ENCODE results near the gene ATP4A.
A peak's percentile ranks its signal among the peaks of the same experiment; 100 is the strongest.

Gene ATP4A

DNA sequence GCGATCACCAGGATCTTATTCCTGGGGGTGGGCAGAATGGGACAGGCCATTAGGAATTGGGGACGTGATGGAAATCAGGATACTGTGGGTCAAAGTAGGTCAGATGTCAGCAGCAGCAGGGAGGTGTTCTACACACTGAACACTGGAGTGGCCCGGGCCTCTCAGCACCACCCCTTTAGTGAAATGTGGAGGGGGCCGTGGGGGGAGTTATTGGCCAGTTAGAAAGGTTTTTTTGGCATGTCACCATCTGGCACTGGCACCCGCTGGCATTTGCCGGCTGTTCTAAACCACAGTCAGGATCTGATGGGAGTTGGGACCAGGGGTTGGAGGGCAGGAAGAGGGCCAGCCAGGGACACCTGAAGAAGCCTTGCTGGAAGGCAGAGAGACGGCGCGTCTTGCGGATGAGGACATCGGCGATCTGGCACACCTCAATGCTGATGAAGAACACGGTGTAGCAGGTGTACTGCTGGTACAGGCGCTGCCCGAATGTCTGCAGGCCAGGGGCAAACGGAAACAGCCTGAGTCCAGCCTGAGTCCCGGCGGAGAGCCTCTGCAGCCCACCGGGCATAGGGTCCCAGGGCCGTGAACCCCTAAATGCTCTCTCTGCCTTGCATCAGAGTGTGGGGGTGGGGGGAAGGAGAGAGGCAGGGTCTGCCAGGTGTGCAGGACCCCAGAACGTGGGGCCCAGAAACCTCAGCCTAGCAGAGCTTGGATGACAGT is 12.2 kb downstream of the ATP4A start:
- Histone ChIP-seq H3K4me1 (ENCODE audit: control insufficient read depth, insufficient read depth, low read length, poor library complexity, severe bottlenecking) (peaks cover 6% of the 10 kb centered on the region), H3K27ac (ENCODE audit: insufficient read depth, low read length, poor library complexity, severe bottlenecking) (no peak overlapping the region), H3K36me3 (ENCODE audit: control insufficient read depth, insufficient read depth, low read length) (no peaks in the 10 kb centered on the region), H3K9me3 (ENCODE audit: control insufficient read depth, low read length) (no peaks in the 10 kb centered on the region), H3K27me3 (replicated peaks; ENCODE audit: control insufficient read depth, insufficient read depth, low read length, poor library complexity, severe bottlenecking) (no peaks in the 10 kb centered on the region), H3K4me3 (ENCODE audit: insufficient read depth, low read depth, low read length, poor library complexity, severe bottlenecking) (no peak overlapping the region)
- DNase-seq = no peak

GRCh38 chr19:35549879-35550523 is 13.5 kb downstream of the ATP4A start:
- H3K27me3 ChIP-seq (replicated peaks; ENCODE audit: control insufficient read depth, insufficient read depth, low read length, poor library complexity, severe bottlenecking) = no peaks in the 10 kb centered on the region
- H3K36me3 ChIP-seq (ENCODE audit: control insufficient read depth, insufficient read depth, low read length) = no peaks in the 10 kb centered on the region
- DNase-seq = no peak
- no peak overlapping the region for H3K4me3 ChIP-seq (ENCODE audit: insufficient read depth, low read depth, low read length, poor library complexity, severe bottlenecking)
- H3K4me1 ChIP-seq (ENCODE audit: control insufficient read depth, insufficient read depth, low read length, poor library complexity, severe bottlenecking) = peaks cover 14% of the 10 kb centered on the region
- no peaks in the 10 kb centered on the region for H3K9me3 ChIP-seq (ENCODE audit: control insufficient read depth, low read length)
- H3K27ac ChIP-seq (ENCODE audit: insufficient read depth, low read length, poor library complexity, severe bottlenecking) = no peak overlapping the region

GRCh38 chr19:35549174-35549788 is 14.2 kb downstream of the ATP4A start:
- Histone ChIP-seq H3K27ac (ENCODE audit: insufficient read depth, low read length, poor library complexity, severe bottlenecking) (no peak overlapping the region), H3K4me3 (ENCODE audit: insufficient read depth, low read depth, low read length, poor library complexity, severe bottlenecking) (no peak overlapping the region), H3K9me3 (ENCODE audit: control insufficient read depth, low read length) (no peaks in the 10 kb centered on the region), H3K27me3 (replicated peaks; ENCODE audit: control insufficient read depth, insufficient read depth, low read length, poor library complexity, severe bottlenecking) (no peaks in the 10 kb centered on the region), H3K4me1 (ENCODE audit: control insufficient read depth, insufficient read depth, low read length, poor library complexity, severe bottlenecking) (peaks cover 20% of the 10 kb centered on the region), H3K36me3 (ENCODE audit: control insufficient read depth, insufficient read depth, low read length) (no peaks in the 10 kb centered on the region)
- DNase-seq = peak; percentile 12 to 54 (median 25)

- no peaks in the 10 kb centered on the region for H3K27me3 ChIP-seq (replicated peaks; ENCODE audit: control insufficient read depth, insufficient read depth, low read length, poor library complexity, severe bottlenecking)
- no peaks in the 10 kb centered on the region for H3K9me3 ChIP-seq (ENCODE audit: control insufficient read depth, low read length)
- DNase-seq = no peak
- H3K36me3 ChIP-seq (ENCODE audit: control insufficient read depth, insufficient read depth, low read length) = no peaks in the 10 kb centered on the region
- H3K27ac ChIP-seq (ENCODE audit: insufficient read depth, low read length, poor library complexity, severe bottlenecking) = peak overlapping the region; percentile 76
- peak overlapping the region; percentile 88 for H3K4me3 ChIP-seq (ENCODE audit: insufficient read depth, low read depth, low read length, poor library complexity, severe bottlenecking)
- H3K4me1 ChIP-seq (ENCODE audit: control insufficient read depth, insufficient read depth, low read length, poor library complexity, severe bottlenecking) = peaks cover 20% of the 10 kb centered on the region
Observed at GRCh38 chr19:35546532-35546931, 16.9 kb downstream of the ATP4A start.

DNA sequence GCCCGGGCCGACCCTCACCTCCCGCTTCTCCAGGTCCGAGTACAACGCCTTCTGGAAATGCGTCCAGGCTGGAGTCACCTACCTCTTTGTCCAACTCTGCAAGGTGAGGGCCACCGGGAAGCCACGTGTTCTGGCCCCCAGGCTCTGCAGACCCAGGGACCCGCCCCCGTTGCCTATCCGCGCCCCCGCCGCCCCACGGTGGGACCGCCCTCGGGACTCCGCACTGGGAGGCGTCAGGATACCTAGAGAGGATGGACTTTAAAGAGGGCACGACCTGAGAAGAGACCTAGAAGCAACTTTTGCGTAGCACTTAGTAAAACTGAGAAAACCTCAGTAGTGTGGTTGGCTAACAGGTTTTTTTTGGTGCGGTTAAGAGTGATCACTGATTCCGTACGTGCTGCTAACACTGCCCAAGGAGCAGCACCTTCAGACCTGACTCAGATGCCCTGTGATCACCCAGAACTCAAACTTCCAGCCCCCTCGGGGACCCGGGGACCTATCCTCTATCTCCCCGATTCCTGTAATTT is 17.5 kb downstream of the ATP4A start:
- peak; percentile 21 to 32 (median 23) for DNase-seq
- H3K4me3 ChIP-seq (ENCODE audit: insufficient read depth, low read depth, low read length, poor library complexity, severe bottlenecking) = peak overlapping the region; percentile 88
- no peaks in the 10 kb centered on the region for H3K36me3 ChIP-seq (ENCODE audit: control insufficient read depth, insufficient read depth, low read length)
- peaks cover 20% of the 10 kb centered on the region for H3K4me1 ChIP-seq (ENCODE audit: control insufficient read depth, insufficient read depth, low read length, poor library complexity, severe bottlenecking)
- H3K9me3 ChIP-seq (ENCODE audit: control insufficient read depth, low read length) = no peaks in the 10 kb centered on the region
- H3K27ac ChIP-seq (ENCODE audit: insufficient read depth, low read length, poor library complexity, severe bottlenecking) = peak overlapping the region; percentile 76
- no peaks in the 10 kb centered on the region for H3K27me3 ChIP-seq (replicated peaks; ENCODE audit: control insufficient read depth, insufficient read depth, low read length, poor library complexity, severe bottlenecking)

GRCh38 chr19:35545001-35545854 is 18.2 kb downstream of the ATP4A start, which contains the start of gene TMEM147:
TMEM147 (plus strand) TSS chr19:35545626; CDS start chr19:35545740, 114 bp downstream.
- Histone ChIP-seq H3K4me1 (ENCODE audit: control insufficient read depth, insufficient read depth, low read length, poor library complexity, severe bottlenecking) (peaks cover 20% of the 10 kb centered on the region), H3K27ac (ENCODE audit: insufficient read depth, low read length, poor library complexity, severe bottlenecking) (peak within 1 kb of the TSS; percentile 76), H3K27me3 (replicated peaks; ENCODE audit: control insufficient read depth, insufficient read depth, low read length, poor library complexity, severe bottlenecking) (no peaks in the 10 kb centered on the region), H3K36me3 (ENCODE audit: control insufficient read depth, insufficient read depth, low read length) (no peaks in the 10 kb centered on the region), H3K9me3 (ENCODE audit: control insufficient read depth, low read length) (no peaks in the 10 kb centered on the region), H3K4me3 (ENCODE audit: insufficient read depth, low read depth, low read length, poor library complexity, severe bottlenecking) (peak within 1 kb of the TSS; percentile 88)
- peak; percentile 53 to 61 (median 57) for DNase-seq

GRCh38 chr19:35544110-35544802 is 19.2 kb downstream of the ATP4A start:
- no peaks in the 10 kb centered on the region for H3K27me3 ChIP-seq (replicated peaks; ENCODE audit: control insufficient read depth, insufficient read depth, low read length, poor library complexity, severe bottlenecking)
- peaks cover 20% of the 10 kb centered on the region for H3K4me1 ChIP-seq (ENCODE audit: control insufficient read depth, insufficient read depth, low read length, poor library complexity, severe bottlenecking)
- H3K9me3 ChIP-seq (ENCODE audit: control insufficient read depth, low read length) = no peaks in the 10 kb centered on the region
- DNase-seq = no peak
- H3K27ac ChIP-seq (ENCODE audit: insufficient read depth, low read length, poor library complexity, severe bottlenecking) = no peak overlapping the region
- no peaks in the 10 kb centered on the region for H3K36me3 ChIP-seq (ENCODE audit: control insufficient read depth, insufficient read depth, low read length)
- no peak overlapping the region for H3K4me3 ChIP-seq (ENCODE audit: insufficient read depth, low read depth, low read length, poor library complexity, severe bottlenecking)

- Histone ChIP-seq H3K4me3 (ENCODE audit: insufficient read depth, low read depth, low read length, poor library complexity, severe bottlenecking) (no peak overlapping the region), H3K4me1 (ENCODE audit: control insufficient read depth, insufficient read depth, low read length, poor library complexity, severe bottlenecking) (peaks cover 20% of the 10 kb centered on the region), H3K9me3 (ENCODE audit: control insufficient read depth, low read length) (no peaks in the 10 kb centered on the region), H3K27ac (ENCODE audit: insufficient read depth, low read length, poor library complexity, severe bottlenecking) (no peak overlapping the region), H3K36me3 (ENCODE audit: control insufficient read depth, insufficient read depth, low read length) (no peaks in the 10 kb centered on the region), H3K27me3 (replicated peaks; ENCODE audit: control insufficient read depth, insufficient read depth, low read length, poor library complexity, severe bottlenecking) (no peaks in the 10 kb centered on the region)
- no peak for DNase-seq
Observed at GRCh38 chr19:35543280-35544109, 20.0 kb downstream of the ATP4A start.
